CD4-positive, alpha-beta T cell treated with Interleukin-17A for 4 hours (primary cell): ENCODE data around the gene TPK1.
A peak's percentile ranks its signal among the peaks of the same experiment; 100 is the strongest.
"Not testable (repeated sequence)": the region's sequence is repeated elsewhere in the genome, so short reads cannot be mapped to it uniquely, and the experiment has no call there.

Source experiments
- DNase-seq: peaks from one replicate; pipeline ENCODE4 v3.0.0-alpha.2; 2020; ENCODE audit warnings: mixed read lengths

The TPK1 gene

GRCh38 chr7:144459635-144460034 lies 376.2 kb downstream of the TPK1 start:
- no peak for DNase-seq

GRCh38 chr7:144455040-144455404 lies 380.8 kb downstream of the TPK1 start:
- DNase-seq: no peak

- DNase-seq: no peak
These were observed 381.4 kb downstream of the TPK1 start for GRCh38 chr7:144454256-144455039.

DNA sequence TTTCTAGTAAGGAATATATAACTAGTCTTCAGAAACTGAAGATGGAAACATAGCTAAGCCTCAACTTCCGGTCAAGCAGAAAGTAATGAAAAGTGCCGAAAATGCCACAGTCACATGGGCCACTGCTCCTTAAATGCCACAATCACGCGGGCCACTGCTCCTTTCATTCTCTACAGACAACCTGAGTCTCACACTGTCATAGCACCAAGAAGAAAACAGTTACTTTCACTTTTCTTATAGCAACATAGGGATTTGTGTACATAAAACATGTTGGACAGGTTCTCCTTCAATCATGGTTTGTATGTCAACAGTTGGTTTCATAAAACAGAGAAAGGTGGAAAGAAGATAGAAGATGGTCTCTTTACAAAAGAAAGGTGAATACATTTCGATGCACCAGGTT lies 383.8 kb downstream of the TPK1 start:
- DNase-seq: no peak

GRCh38 chr7:144445590-144445989 lies 390.3 kb downstream of the TPK1 start:
- DNase-seq: no peak

DNA sequence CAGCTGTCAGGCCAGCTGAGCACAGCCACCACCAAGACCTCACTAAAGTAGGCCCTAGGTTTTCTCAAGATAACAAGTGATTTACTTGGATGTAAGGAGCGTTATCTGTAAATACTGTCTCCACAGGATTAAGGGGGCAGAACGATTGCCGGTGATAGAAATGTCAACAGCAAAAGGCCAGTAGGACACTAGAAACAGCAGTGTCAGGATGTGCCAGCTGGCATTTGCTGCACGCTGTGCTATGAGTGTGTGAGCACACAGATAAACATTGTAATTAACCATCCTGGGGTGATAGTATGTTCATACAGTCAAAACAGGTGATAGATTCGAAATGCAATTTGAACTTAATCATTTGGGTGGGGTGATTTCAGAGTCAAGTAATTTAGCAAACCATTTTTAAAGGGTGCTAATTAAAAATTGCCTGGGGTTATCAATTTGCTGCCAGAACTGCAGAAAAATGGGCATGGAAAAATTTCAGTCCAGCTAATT lies 396.1 kb downstream of the TPK1 start:
- DNase-seq: no peak

- DNase-seq: no peak
These were observed 397.1 kb downstream of the TPK1 start for GRCh38 chr7:144438759-144439158.

DNA sequence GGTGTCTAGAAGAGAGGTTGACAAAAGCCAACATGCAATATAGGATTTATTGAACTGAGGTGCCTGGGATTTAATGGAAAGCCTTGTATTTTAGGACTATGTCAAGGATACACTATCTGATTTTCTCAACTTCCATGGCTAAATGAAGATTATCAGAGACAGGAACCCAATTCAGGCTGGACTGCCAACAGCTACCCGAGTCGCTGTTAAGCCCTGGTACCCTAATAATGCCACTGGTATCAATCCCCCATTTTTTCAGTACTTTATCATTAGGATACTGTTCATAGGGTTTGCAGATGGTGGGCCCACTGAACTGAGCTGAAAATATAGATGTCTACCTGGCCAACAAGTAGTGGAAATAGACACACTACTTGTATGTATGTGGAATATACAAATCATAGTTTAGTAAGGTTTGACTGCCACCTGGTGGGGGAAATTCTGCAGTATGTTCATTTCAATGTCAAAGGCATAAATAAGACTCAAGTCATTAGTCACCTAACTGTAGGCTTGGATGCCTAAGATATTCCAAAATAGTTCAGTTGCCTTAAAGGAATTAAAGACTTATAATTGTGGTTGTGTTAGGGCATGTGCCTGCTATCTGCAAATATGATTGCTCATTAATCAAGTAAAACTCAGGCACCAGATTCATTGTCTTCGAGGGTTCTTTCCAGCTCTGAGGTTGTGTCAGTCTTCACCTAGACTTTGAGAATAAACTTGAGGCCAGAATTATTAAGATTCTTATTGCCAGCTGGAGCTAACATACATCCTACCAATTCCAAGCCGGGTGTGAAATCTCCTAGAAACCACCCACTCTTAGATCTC lies 398.3 kb downstream of the TPK1 start:
- DNase-seq: peak; percentile 60

DNA sequence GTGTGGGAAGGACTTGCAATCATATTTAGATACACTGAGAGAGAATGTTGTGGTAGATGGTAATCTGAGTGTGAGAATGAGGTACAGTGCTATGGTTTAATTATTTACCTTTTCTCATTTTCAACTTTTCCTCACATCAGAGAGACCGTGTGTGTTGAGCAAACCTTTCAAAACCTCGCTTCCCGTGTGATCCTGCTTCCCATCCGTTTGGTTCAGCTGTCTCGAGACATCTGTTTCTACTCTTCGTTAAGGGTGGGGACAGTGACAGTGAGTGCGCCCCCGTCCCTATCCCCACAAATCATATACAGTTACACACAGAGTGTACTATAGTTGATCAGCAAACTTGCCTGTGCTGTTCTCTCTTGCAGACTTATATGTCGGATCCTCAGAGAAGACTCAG lies 399.4 kb downstream of the TPK1 start:
- DNase-seq: no peak

- no peak for DNase-seq
These were observed 407.4 kb downstream of the TPK1 start for GRCh38 chr7:144428431-144428830.

DNA sequence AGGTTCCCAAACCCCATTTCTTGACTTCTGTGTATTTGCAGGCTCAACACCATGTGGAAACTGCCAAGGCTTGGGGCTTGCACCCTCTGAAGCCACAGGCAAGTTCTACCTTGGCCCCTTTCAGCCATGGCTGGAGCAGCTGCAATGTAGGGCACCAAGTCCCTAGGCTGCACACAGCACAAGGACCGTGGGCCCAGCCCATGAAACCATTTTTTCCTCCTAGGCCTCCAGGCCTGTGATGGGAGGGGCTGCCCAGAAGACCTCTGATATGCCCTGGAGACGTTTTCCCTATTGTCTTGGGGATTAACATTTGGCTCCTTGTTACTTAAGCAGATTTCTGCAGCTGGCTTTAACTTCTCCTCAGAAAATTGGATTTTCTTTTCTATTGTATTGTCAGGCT lies 408.3 kb downstream of the TPK1 start:
- DNase-seq: not testable (repeated sequence)

DNA sequence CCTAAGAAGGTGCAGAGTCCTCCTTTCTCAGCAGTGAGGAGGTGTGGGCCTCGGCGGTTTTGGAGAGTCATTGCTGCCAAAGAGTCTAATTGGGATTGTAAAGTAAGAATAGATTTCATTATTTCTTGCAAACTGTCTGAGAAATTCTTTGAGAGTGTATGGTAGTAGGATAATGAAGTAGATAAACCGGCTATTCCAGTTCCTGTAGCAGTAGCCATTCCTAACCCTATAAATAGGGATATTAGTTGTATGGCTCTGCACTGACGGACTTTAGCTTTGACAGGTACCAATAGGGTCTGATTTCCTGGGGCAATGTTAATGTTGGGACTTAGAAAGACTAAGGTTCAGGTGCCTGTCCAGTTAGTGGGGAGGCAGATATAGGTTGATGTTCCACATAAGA lies 416.9 kb downstream of the TPK1 start:
- DNase-seq: not testable (repeated sequence)

DNA sequence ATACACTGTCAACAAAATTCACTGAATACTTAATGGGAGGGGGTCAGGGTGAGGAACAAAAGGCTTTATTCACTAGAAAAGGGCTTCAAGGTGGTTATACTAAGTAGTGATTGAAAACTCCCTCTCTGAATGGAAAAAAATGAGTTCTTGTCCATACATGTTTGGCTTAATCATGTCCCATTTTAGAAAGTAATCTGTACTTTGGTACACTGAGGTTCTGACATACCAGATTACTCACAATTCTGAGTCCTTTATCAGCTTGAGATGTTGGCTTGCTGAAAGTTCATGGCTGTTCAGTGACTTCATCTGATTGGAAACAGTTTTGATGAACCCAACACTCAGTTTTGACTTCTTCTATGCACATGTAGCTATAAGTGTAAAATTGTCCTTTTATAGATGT lies 419.5 kb downstream of the TPK1 start:
- DNase-seq: no peak

DNA sequence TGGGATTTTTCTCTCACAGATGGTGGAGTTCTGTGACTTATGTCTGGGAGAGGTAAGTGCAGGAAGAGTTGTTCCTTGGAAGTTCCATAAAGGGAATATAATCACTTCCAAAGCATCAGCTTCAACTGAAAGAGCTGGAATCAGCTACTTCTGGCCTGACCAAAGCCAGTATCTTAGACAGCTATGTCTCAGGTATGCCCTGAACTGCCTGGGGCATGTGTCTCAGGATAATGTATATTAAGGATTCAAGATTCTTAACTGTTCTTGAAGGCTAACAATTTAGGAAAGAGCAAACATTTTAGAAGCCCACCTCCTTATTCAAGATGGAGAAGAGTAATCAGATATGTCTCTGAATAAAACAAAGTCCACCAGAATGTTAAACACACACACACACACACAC lies 420.0 kb downstream of the TPK1 start:
- no peak for DNase-seq

DNA sequence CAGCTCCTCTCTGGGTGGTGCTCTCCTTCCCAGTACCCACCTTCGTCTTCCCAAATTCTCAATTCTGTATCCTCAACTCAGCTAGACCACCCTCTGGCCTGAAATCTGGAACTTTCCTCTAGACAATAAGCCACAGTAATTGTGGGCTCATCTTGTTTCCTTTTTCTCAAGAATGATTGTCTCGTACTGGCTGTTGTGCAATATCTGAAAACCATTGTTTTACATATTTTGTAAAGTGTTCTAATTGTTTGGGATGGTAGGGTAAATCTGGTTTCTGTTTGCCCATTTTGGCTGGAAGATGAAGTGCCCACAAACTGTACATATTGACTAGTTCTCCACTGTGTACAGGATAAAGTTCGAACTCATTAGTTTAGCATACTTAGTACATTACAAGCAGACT lies 421.0 kb downstream of the TPK1 start:
- DNase-seq: no peak

- DNase-seq: no peak
These were observed 425.4 kb downstream of the TPK1 start for GRCh38 chr7:144410441-144410840.

GRCh38 chr7:144408121-144408520 lies 427.7 kb downstream of the TPK1 start:
- no peak for DNase-seq

GRCh38 chr7:144407266-144407931 lies 428.5 kb downstream of the TPK1 start:
- no peak for DNase-seq

- no peak for DNase-seq
These were observed 430.9 kb downstream of the TPK1 start for GRCh38 chr7:144404946-144405345.

- no peak for DNase-seq
These were observed 432.2 kb downstream of the TPK1 start, which contains the start of gene NOBOX for GRCh38 chr7:144403649-144404061. Gene NOBOX, minus strand, starts transcription at chr7:144403693.

DNA sequence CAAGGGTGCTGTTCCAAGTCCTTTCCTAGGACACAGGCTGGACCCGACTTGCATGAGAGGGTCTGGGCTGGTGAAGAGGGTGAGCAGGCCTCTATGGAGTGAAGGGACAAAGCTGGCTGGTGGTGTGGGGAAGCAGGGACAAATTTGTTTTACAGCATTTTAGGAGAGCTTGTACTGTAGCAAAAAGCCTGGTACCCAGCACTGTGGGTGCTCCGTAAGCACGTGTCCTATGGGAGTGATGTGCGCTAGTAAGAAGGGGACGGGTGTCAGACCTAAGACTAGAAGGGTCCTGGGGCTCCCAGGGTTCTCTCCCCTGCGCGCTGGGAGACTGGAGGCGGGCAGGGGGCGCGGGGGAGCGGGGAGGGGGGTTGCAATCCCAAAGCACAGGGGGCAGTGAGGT lies 432.8 kb downstream of the TPK1 start:
- DNase-seq: no peak
